Gastrocnemius medialis (tissue), 4 donors: ENCODE measurements around the gene GPR183. TPM values are rescaled to one million over a fixed set of nuclear protein-coding genes. Genes with fewer than 3 reads are reported as not detected.

Source experiments
- ATAC-seq, 2 donors: fragments of 150-250 bp; one replicate each; pipeline ENCODE4 v1.9.1; 2016
- DNase-seq, 2 donors: peaks; one replicate each; pipeline ENCODE4 v3.0.0-alpha.2; 2019
- H3K27ac ChIP-seq, 4 donors: fragments of 200-600 bp; sonication (generic); 1 replicate in 1 of 4; 2 replicates in 3 of 4; pipeline ENCODE4 v1.5.1; 2016 to 2018; ENCODE audit warnings: mild to moderate bottlenecking in 2 of 4, moderate library complexity in 1 of 4
- H3K27me3 ChIP-seq, 3 donors: fragments of 200-600 bp; sonication (generic) in 2 of 3; 1 replicate in 1 of 3; 2 replicates in 2 of 3; pipeline versions ENCODE4 v1.5.1 to v1.6.0; 2016 to 2019; ENCODE audit warnings: mild to moderate bottlenecking in 1 of 3, moderate library complexity in 1 of 3
- H3K36me3 ChIP-seq, 2 donors: fragments of 200-600 bp; sonication (generic) in 1 of 2; one replicate each; pipeline ENCODE4 v1.5.1; 2017 to 2018
- H3K4me1 ChIP-seq, 2 donors: fragments of 200-600 bp; sonication (generic) in 1 of 2; one replicate each; pipeline ENCODE4 v1.5.1; 2016 to 2017; ENCODE audit warnings: mild to moderate bottlenecking in 2 of 2
- H3K4me3 ChIP-seq, 4 donors: fragments of 200-600 bp; sonication (generic) in 3 of 4; 1 replicate in 1 of 4; 2 replicates in 3 of 4; pipeline ENCODE4 v1.5.1; 2016 to 2019; ENCODE audit warnings: mild to moderate bottlenecking in 2 of 4
- H3K9me3 ChIP-seq, 3 donors: fragments of 200-600 bp; sonication (generic) in 2 of 3; 1 replicate in 1 of 3; 2 replicates in 2 of 3; pipeline ENCODE4 v1.5.1; 2016 to 2019
- POLR2A ChIP-seq, 2 donors: fragments of 450-650 bp; IDR thresholded peaks; one replicate each; pipeline ENCODE4 v1.6.1; 2017; ENCODE audit warnings: antibody characterized with exemption in 2 of 2, mild to moderate bottlenecking in 2 of 2, moderate library complexity in 2 of 2
- in situ Hi-C, 4 donors: fragments of 200-750 bp; cut with MboI; loops; one replicate each; pipeline versions ENCODE4 v1.15.0 to v1.8.0; 2017; ENCODE audit warnings: low sequenced_read_pairs in 4 of 4
- intact Hi-C: fragments of 100-400 bp; cut with DNase I; formaldehyde crosslinking; loops from one replicate; pipeline ENCODE4 v1.15.1; 2023; ENCODE audit warnings: low total_unique reads
- total RNA-seq, 4 donors: library from RNA; depleted of rRNA; stranded (reverse); fragments of >200 nt; gene quantifications; one replicate each; pipeline versions ENCODE4 v1.1.0 to v1.2.3, GENCODE V29; 2016
- TF ChIP-seq, protein P1 (sequence below), 5 experiments: fragments of 450-650 bp in 3 of 5; fragments of 200-600 bp in 2 of 5; sonication (generic) in 2 of 5; IDR thresholded peaks in 4 of 5; conservative IDR thresholded peaks in 1 of 5; 1 replicate in 4 of 5; 2 replicates in 1 of 5; pipeline ENCODE4 v1.5.1; 2016 to 2019; ENCODE audit warnings: antibody characterized with exemption in 5 of 5, mild to moderate bottlenecking in 3 of 5, moderate library complexity in 3 of 5

The GPR183 gene
- total RNA-seq, 4 donors from 2014 or later = 0.49 to 3.4 (median 2.5) TPM

DNA sequence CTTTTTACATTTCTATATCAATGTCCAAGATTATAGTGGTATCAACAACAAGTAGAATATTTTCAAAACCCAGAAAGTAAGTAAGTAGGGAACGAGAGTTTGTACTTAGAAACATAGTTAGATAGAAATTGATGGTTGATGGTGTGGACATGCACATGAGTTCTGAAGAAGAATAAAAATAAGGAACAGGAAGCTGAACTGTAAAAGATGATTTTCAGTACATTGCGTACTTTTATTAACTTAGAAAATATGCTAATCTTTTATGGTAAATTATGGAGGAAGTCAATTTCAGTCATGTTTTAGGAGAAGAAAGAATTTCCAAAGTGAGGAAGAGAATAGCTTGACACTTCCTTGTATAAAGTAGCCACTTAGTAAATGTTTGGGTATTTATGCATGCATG is 36.7 kb downstream of the GPR183 start:
- peaks cover 14 to 25% of the 10 kb centered on the region in 2 donors for H3K4me1 ChIP-seq
- H3K27me3 ChIP-seq = no peaks in the 10 kb centered on the region
- H3K27ac ChIP-seq = peak overlapping the region in 1 of 4 donors; percentile 26
- no peak overlapping the region for H3K4me3 ChIP-seq
- intact Hi-C loops = loop anchor here (1.0 to 10.0 kb wide), 2 partner anchors 94 to 167 kb away; no protein-coding TSS in a partner anchor
- no peaks in the 10 kb centered on the region for H3K9me3 ChIP-seq
- TF ChIP-seq, protein P1, sequence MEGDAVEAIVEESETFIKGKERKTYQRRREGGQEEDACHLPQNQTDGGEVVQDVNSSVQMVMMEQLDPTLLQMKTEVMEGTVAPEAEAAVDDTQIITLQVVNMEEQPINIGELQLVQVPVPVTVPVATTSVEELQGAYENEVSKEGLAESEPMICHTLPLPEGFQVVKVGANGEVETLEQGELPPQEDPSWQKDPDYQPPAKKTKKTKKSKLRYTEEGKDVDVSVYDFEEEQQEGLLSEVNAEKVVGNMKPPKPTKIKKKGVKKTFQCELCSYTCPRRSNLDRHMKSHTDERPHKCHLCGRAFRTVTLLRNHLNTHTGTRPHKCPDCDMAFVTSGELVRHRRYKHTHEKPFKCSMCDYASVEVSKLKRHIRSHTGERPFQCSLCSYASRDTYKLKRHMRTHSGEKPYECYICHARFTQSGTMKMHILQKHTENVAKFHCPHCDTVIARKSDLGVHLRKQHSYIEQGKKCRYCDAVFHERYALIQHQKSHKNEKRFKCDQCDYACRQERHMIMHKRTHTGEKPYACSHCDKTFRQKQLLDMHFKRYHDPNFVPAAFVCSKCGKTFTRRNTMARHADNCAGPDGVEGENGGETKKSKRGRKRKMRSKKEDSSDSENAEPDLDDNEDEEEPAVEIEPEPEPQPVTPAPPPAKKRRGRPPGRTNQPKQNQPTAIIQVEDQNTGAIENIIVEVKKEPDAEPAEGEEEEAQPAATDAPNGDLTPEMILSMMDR (IDR thresholded peaks at IDR 0.05 in 4 of 5, conservative IDR thresholded peaks at IDR 0.05 in 1 of 5) = no peak
- TF ChIP-seq POLR2A (IDR thresholded peaks at IDR 0.05) = no peak
- DNase-seq (no peak), ATAC-seq (no peak)
- in situ Hi-C loops = loop anchor here in 2 of 4 donors (5.0 to 25.0 kb wide), 2 partner anchors 167 kb away; no protein-coding TSS in a partner anchor
- H3K36me3 ChIP-seq = no peaks in the 10 kb centered on the region

DNA sequence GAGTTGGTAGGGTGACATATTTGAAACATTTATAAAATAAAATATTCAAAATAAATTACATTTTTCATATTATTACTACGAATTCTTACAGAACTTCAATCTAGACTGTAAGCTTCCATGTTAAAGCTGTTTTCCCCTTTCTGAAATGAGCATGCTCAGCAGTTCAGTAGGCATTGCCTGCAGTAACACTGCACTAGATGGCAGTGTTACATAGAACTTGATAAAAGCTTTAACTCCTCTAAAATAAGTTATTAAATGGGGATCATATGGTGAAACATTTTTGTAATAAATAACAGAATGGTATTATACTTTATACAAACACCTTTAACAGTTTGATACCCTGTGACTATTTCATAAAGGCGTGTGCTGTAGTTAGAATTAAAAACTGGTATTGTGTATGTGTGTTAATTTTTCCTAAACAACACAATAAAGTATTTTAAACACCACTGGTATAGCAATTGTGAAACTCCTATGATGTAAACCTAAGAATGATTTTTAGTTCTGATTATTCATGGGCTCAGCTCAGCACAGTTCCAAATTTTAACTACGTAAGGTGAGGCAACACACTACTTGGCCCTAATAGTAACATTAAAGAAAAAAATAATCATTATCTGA is 37.5 kb downstream of the GPR183 start:
- H3K9me3 ChIP-seq = no peaks in the 10 kb centered on the region
- no peak overlapping the region for H3K4me3 ChIP-seq
- intact Hi-C loops = loop anchor here (1.0 to 10.0 kb wide), 3 partner anchors 52 to 168 kb away; no protein-coding TSS in a partner anchor
- ATAC-seq (peak; percentile 78 to 80), DNase-seq (no peak)
- in situ Hi-C loops = loop anchor here (5.0 to 25.0 kb wide), 2 partner anchors 168 kb away; no protein-coding TSS in a partner anchor
- peaks cover 17 to 22% of the 10 kb centered on the region in 2 donors for H3K4me1 ChIP-seq
- H3K36me3 ChIP-seq = no peaks in the 10 kb centered on the region
- TF ChIP-seq, protein P1 (IDR thresholded peaks at IDR 0.05 in 4 of 5, conservative IDR thresholded peaks at IDR 0.05 in 1 of 5) = peak; percentile 30 to 69 (median 46)
- no peak for TF ChIP-seq POLR2A (IDR thresholded peaks at IDR 0.05)
- H3K27ac ChIP-seq = no peak overlapping the region
- no peaks in the 10 kb centered on the region for H3K27me3 ChIP-seq

DNA sequence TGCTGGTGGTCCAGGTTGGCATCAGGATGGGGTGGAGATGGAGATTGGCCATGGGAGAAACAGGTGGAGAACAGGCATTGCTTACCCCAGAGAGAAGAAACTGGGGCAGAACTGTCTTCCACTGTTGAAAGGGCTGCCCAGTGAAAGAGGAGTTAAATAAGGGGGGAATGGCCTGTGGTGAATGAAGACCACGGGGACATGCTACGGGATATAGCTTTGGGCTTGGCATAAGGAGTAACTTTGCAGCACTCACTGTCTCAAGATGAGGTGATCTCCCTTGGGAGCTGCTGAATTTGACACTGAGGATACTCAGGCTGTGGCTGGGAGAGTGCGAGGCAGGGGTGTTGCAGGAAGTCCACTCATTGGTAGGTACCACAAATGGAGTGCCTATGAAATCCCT is 38.4 kb downstream of the GPR183 start:
- no peak for TF ChIP-seq POLR2A (IDR thresholded peaks at IDR 0.05)
- TF ChIP-seq, protein P1 (IDR thresholded peaks at IDR 0.05 in 4 of 5, conservative IDR thresholded peaks at IDR 0.05 in 1 of 5) = no peak
- intact Hi-C loops = loop anchor here (5.0 kb wide), 1 partner anchor 52 kb away; no protein-coding TSS in a partner anchor
- DNase-seq = no peak

DNA sequence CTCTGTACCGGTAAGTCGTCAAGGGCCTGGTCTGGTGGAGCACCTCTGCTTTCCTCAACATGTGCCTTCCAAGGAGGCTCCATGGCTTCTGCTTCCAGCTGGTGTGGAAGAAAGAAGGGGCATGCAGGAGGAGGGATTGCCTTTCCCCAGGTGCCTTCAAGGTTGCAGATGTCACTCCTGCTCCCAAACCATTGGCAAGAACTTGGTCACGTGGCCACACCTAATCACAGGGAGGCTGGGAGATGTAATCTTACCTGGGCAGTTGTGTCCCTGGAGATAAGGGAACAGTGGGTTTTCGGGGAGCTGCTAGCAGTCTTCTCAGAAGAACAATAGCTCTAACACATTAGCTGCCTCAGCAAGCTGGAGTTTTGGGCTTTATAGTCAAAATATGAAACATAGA is 39.3 kb downstream of the GPR183 start:
- in situ Hi-C loops = loop anchor here in 3 of 4 donors (5.0 to 25.0 kb wide), 2 partner anchors 169 kb away; no protein-coding TSS in a partner anchor
- Histone ChIP-seq H3K27ac (no peak overlapping the region), H3K4me3 (no peak overlapping the region), H3K9me3 (no peaks in the 10 kb centered on the region), H3K4me1 (peaks cover 35 to 38% of the 10 kb centered on the region in 2 donors), H3K27me3 (no peaks in the 10 kb centered on the region), H3K36me3 (no peaks in the 10 kb centered on the region)
- no peak for DNase-seq
- intact Hi-C loops = loop anchor here (2.0 to 5.0 kb wide), 2 partner anchors 51 to 67 kb away; partner anchors contain the start of gene UBAC2
- TF ChIP-seq, protein P1 (IDR thresholded peaks at IDR 0.05 in 4 of 5, conservative IDR thresholded peaks at IDR 0.05 in 1 of 5) = no peak
- no peak for TF ChIP-seq POLR2A (IDR thresholded peaks at IDR 0.05)
- ATAC-seq = no peak

More for the DNA sequence above, 38.4 kb downstream of the GPR183 start:
- Histone ChIP-seq H3K36me3 (no peaks in the 10 kb centered on the region), H3K27me3 (no peaks in the 10 kb centered on the region), H3K4me1 (peaks cover 26 to 29% of the 10 kb centered on the region in 2 donors), H3K4me3 (no peak overlapping the region), H3K9me3 (no peaks in the 10 kb centered on the region), H3K27ac (no peak overlapping the region)
- in situ Hi-C loops = loop anchor here in 3 of 4 donors (5.0 to 25.0 kb wide), 2 partner anchors 168 kb away; no protein-coding TSS in a partner anchor
- peak in 1 of 2 donors; percentile 15 for ATAC-seq
